8988T (cell line): ENCODE data around the gene LHFPL5.

Source experiments
- DNase-seq: peaks from one replicate; pipeline ENCODE4 v3.0.0; 2011

The LHFPL5 gene

DNA sequence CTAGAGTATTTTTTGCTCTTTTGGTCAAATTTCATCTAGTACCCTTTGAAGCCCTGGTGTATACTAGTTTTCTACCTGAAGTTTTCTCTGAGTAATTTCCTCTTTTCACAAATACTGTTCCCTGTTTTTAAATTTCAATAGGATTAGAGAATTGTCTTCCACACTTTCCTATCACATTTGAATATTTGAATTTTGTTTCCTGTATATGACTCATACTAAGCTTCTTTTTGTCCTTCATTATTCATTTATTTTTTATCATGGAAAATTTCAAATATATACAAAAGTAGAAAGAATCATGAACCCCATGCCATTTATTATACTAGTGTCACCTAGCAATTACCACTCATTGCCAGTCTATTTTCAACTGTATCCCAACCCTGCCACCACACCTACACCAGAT, 52.7 kb downstream of the LHFPL5 start:
- no peak for DNase-seq

DNA sequence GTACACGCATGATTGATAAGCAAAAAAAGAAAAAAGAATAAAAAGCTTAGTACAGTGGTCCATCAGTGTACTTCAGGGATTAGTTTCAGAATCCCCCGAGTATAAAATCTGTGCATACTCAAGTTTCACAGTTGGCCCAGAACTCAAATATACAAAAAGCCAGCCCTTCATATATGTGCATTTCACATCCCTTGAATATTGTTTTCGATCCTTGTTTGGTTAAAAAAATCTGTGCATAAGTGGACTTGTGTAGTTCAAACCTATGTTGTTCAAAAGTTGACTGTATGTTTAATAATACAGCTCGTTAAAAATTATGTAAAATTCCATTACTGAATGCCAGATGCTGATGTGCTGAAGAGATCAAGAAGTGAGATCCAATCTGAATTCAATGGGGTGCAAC, 54.2 kb downstream of the LHFPL5 start:
- DNase-seq, result no peak
